Measurements from ENCODE around the gene SLC25A19.

Gene SLC25A19

GRCh38 chr17:75239778-75240393, 49.3 kb downstream of the SLC25A19 start:
- DNase-seq = no peak

- no peak for DNase-seq
Observed at GRCh38 chr17:75239214-75239613, 50.0 kb downstream of the SLC25A19 start.

GRCh38 chr17:75238684-75239191, 50.5 kb downstream of the SLC25A19 start:
- DNase-seq = peak; percentile 60

- no peak for DNase-seq
Observed at GRCh38 chr17:75238020-75238580, 51.1 kb downstream of the SLC25A19 start.

- no peak for DNase-seq
Observed at GRCh38 chr17:75237100-75238014, 51.9 kb downstream of the SLC25A19 start.

- DNase-seq = no peak
Observed at GRCh38 chr17:75232786-75233185, 56.4 kb downstream of the SLC25A19 start.

GRCh38 chr17:75231741-75232464, 57.3 kb downstream of the SLC25A19 start:
- no peak for DNase-seq

GRCh38 chr17:75231071-75231470, 58.2 kb downstream of the SLC25A19 start:
- DNase-seq = no peak

- no peak for DNase-seq
Observed at GRCh38 chr17:75228847-75229246, 60.4 kb downstream of the SLC25A19 start.

- no peak for DNase-seq
Observed at GRCh38 chr17:75228305-75228704, 60.9 kb downstream of the SLC25A19 start.

- no peak for DNase-seq
Observed at GRCh38 chr17:75227729-75228128, 61.5 kb downstream of the SLC25A19 start.

GRCh38 chr17:75225016-75225415, 64.2 kb downstream of the SLC25A19 start:
- no peak for DNase-seq
